Activated CD4-positive, CD25-positive, alpha-beta regulatory T cell treated with anti-CD3 and anti-CD28 coated beads, Interleukin-2, amount 50 U/mL, for 72 hours (primary cell): ENCODE measurements around the gene GPR141.

ENCODE experiments used
- DNase-seq: peaks from one replicate; pipeline ENCODE4 v3.0.0; 2021

GPR141 gene

GRCh38 chr7:37683246-37684120, at the start of gene GPR141:
GPR141 (plus strand) TSS chr7:37683766; CDS start chr7:37740394, 56,628 bp downstream.
- no peak for DNase-seq

GRCh38 chr7:37635346-37635745, 48.2 kb upstream of the GPR141 start:
- DNase-seq, result no peak

GRCh38 chr7:37642028-37642540, 41.5 kb upstream of the GPR141 start:
- no peak for DNase-seq

- DNase-seq, result no peak
These were observed 39.7 kb upstream of the GPR141 start for GRCh38 chr7:37643876-37644275.

- DNase-seq, result no peak
These were observed 38.1 kb upstream of the GPR141 start for GRCh38 chr7:37645282-37646050.

- DNase-seq, result no peak
These were observed 26.5 kb upstream of the GPR141 start for GRCh38 chr7:37656913-37657530.

GRCh38 chr7:37657816-37658215, 25.8 kb upstream of the GPR141 start:
- DNase-seq, result no peak

GRCh38 chr7:37659971-37660565, 23.5 kb upstream of the GPR141 start:
- no peak for DNase-seq

GRCh38 chr7:37660614-37661013, 23.0 kb upstream of the GPR141 start:
- no peak for DNase-seq

GRCh38 chr7:37663693-37664092, 19.9 kb upstream of the GPR141 start:
- DNase-seq, result no peak

- no peak for DNase-seq
These were observed 18.1 kb upstream of the GPR141 start for GRCh38 chr7:37665352-37666022.

- DNase-seq, result no peak
These were observed 17.4 kb upstream of the GPR141 start for GRCh38 chr7:37666026-37666799.

- DNase-seq, result no peak
These were observed 13.7 kb upstream of the GPR141 start for GRCh38 chr7:37669818-37670217.

- DNase-seq, result no peak
These were observed 13.1 kb upstream of the GPR141 start for GRCh38 chr7:37670436-37670835.

GRCh38 chr7:37671876-37672275, 11.7 kb upstream of the GPR141 start:
- DNase-seq, result no peak

GRCh38 chr7:37672926-37673325, 10.6 kb upstream of the GPR141 start:
- no peak for DNase-seq

GRCh38 chr7:37673523-37673922, 10.0 kb upstream of the GPR141 start:
- DNase-seq, result no peak

GRCh38 chr7:37674531-37674930, 9.0 kb upstream of the GPR141 start:
- no peak for DNase-seq

- no peak for DNase-seq
These were observed 7.8 kb upstream of the GPR141 start for GRCh38 chr7:37675749-37676148.

GRCh38 chr7:37684927-37685326, 1.4 kb downstream of the GPR141 start:
- no peak for DNase-seq

- DNase-seq, result no peak
These were observed 3.2 kb downstream of the GPR141 start for GRCh38 chr7:37686556-37687345.
